ENCODE data around the gene EIF1B. TPM values are rescaled to one million over a fixed set of nuclear protein-coding genes. Genes with fewer than 3 reads are reported as not detected.

EIF1B gene
- total RNA-seq, 1 experiment from 2014 or later, result 13.0 TPM

DNA sequence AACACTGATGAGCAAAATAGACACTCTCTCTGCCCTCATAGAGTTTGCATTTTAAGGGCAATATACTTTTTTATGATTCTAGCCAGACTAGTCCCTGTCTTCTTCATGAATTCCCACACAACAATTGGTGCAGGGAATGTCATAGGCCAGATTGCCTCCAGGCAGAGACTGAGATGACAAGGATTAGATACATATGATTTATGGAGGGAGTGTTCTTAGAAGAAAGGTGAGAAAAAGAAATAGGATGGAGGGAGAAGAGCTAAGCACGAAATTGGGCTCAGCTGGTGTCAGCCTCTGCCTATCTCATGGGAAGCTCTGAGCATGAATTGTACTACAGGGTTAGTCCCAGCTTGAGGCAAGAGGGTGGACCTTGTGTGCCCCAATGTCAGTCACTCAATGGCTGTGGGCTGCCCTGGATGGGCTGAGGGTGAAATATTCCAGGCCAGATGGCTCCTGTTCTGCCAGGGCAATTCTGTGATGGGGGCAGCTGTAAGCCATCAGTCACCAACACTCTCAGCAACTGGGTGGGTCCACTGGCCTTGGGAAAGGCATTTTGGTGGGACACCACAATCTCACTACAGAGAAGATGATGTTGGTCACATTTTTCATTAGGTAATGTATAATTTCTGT, 31.1 kb downstream of the EIF1B start:
- Histone ChIP-seq H3K9me3 (replicated peaks) (no peaks in the 10 kb centered on the region), H3K4me3 (no peak overlapping the region), H3K27me3 (replicated peaks) (no peaks in the 10 kb centered on the region), H3K27ac (no peak overlapping the region), H3K4me1 (replicated peaks) (no peaks in the 10 kb centered on the region), H3K36me3 (no peaks in the 10 kb centered on the region)
- DNase-seq (ENCODE audit: low read depth in 1 of 2, low spot score in 2 of 2), result no peak

DNA sequence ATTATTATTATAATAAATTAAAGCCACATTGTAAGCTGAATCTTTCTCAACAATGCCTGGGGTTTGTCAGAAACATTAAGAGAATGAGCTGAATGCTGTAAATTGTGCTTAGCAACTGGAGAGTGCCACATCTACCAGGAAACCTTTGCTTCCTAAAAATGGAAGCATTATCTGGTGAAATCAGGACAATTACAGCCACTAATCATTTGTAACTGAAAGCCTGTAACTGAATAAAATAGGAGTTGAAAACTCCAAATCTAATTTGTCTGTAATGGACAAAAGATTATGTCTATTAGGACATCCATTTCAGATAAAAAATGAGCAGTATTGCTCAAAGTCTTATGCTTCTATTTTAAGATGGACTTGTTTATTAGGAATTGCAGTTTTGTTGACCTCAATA, 32.2 kb downstream of the EIF1B start:
- DNase-seq (ENCODE audit: low read depth in 1 of 2, low spot score in 2 of 2), result no peak
- Histone ChIP-seq H3K27me3 (replicated peaks) (no peaks in the 10 kb centered on the region), H3K9me3 (replicated peaks) (no peaks in the 10 kb centered on the region), H3K27ac (no peak overlapping the region), H3K4me1 (replicated peaks) (no peaks in the 10 kb centered on the region), H3K36me3 (no peaks in the 10 kb centered on the region), H3K4me3 (no peak overlapping the region)

DNA sequence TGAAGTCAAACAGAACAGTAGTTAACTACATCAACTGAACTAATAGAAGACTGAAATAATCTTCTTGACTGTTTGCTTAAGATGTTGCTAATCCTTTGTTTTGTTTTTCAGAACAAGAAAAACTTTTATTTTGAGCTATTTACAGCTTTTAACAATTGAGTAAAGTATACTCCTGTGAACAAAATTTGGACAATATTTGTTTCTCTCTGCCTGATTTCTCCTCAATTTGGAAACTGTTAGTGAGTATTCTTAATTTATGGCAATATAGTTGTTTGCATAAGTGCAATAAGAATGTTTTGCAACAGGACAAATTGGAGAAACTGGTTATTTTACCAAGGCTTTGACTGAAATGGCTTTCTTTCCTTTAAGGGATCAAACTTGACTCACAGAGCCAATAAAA, 41.0 kb downstream of the EIF1B start:
- no peaks in the 10 kb centered on the region for H3K4me1 ChIP-seq (replicated peaks)
- H3K4me3 ChIP-seq, result no peak overlapping the region
- no peak for DNase-seq (ENCODE audit: low read depth in 1 of 2, low spot score in 2 of 2)
- H3K9me3 ChIP-seq (replicated peaks), result no peaks in the 10 kb centered on the region
- H3K27me3 ChIP-seq (replicated peaks), result no peaks in the 10 kb centered on the region
- no peak overlapping the region for H3K27ac ChIP-seq
- H3K36me3 ChIP-seq, result no peaks in the 10 kb centered on the region

DNA sequence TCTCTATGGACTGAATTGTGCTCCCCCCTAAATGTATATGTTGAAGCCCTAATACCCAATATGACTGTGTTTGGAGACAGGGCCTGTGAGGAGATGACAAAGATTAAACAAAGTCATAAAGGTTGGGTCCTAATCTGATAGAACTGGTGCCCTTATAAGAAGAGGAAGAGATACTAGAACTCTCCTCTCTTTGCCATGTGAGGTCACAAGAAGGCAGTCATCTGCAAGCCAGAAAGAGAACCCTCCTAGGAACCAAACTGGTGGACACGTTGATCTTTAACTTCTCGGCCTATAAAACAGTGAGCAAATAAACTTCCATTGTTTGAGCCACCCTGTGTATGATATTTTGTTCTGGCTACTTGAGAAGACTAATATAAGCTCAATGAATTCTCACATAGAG, 45.9 kb downstream of the EIF1B start:
- H3K9me3 ChIP-seq (replicated peaks), result no peaks in the 10 kb centered on the region
- DNase-seq (ENCODE audit: low read depth in 1 of 2, low spot score in 2 of 2), result no peak
- no peak overlapping the region for H3K27ac ChIP-seq

DNA sequence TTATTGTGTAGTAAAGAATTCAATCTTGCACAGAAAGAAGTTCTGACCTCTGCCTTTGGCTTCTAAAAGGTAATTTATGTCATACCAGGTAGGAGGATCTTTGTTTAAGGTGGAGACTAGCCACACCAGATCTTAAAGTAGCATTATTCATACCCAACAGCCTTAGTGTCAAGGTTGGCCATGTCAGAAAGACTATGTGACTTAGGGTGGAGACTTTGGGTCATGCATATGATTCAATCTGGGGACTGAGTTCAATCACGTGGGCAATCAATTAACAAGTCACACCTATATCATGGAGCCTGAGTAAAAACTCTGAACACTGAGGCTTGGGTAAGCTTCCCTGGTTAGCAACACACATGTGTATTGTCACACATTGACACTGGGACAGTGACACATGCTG, 48.9 kb downstream of the EIF1B start:
- no peaks in the 10 kb centered on the region for H3K4me1 ChIP-seq (replicated peaks)
- no peak overlapping the region for H3K27ac ChIP-seq
- no peak for DNase-seq (ENCODE audit: low read depth in 1 of 2, low spot score in 2 of 2)
- H3K36me3 ChIP-seq, result no peaks in the 10 kb centered on the region
- H3K9me3 ChIP-seq (replicated peaks), result no peaks in the 10 kb centered on the region
- H3K27me3 ChIP-seq (replicated peaks), result no peaks in the 10 kb centered on the region
- no peak overlapping the region for H3K4me3 ChIP-seq

More for the DNA sequence above, 45.9 kb downstream of the EIF1B start:
- Histone ChIP-seq H3K4me3 (no peak overlapping the region), H3K27me3 (replicated peaks) (no peaks in the 10 kb centered on the region), H3K4me1 (replicated peaks) (no peaks in the 10 kb centered on the region), H3K36me3 (no peaks in the 10 kb centered on the region)

Other genes starting within 250 kb of the EIF1B start
- not detected in 2 replicates for gene ENTPD3, start 77.5 kb downstream of the EIF1B start, total RNA-seq (2014; rRNA removed; shearing (Covaris generic))
- gene RPL14, start 147.6 kb downstream of the EIF1B start, total RNA-seq (2014; rRNA removed; shearing (Covaris generic)), result 303 and 410 TPM in 2 replicates
- 2.7 and 4.7 TPM in 2 replicates for gene ZNF619, start 167.4 kb downstream of the EIF1B start, total RNA-seq (2014; rRNA removed; shearing (Covaris generic))
- 0.69 and 2.4 TPM in 2 replicates for gene ZNF620, start 196.3 kb downstream of the EIF1B start, total RNA-seq (2014; rRNA removed; shearing (Covaris generic))
- gene ZNF621, start 215.3 kb downstream of the EIF1B start, total RNA-seq (2014; rRNA removed; shearing (Covaris generic)), result 5.9 and 12.7 TPM in 2 replicates

All from SJSA1 (cell line).